A549 (cell line): ENCODE data around the gene OR4K15. TPM values are rescaled to one million over a fixed set of nuclear protein-coding genes. Genes with fewer than 3 reads are reported as not detected.

Experiments used
- ATAC-seq, 2 experiments: fragments of 200-7000 bp in 1 of 2; fragments of >200 bp in 1 of 2; cut with Nextera tagmentation in 1 of 2; cut with Tn5 transposase in 1 of 2; 3 replicates each; pipeline versions ENCODE4 v1.8.0 to v1.9.1; 2018 to 2020; ENCODE audit warnings: mild to moderate bottlenecking in 1 of 2, moderate library complexity in 1 of 2
- CTCF ChIA-PET: fragments of 300-600 bp; sonication (Branson Sonifier 250); formaldehyde crosslinking; extraction: SDS; loops from one replicate; lab custom pipeline; 2021; ENCODE audit warnings: antibody characterized with exemption, inconsistent platforms; lab: Yijun Ruan, JAX
- POLR2A ChIA-PET: fragments of 350-600 bp; formaldehyde crosslinking; extraction: SDS; loops from one replicate; lab custom pipeline; 2021; ENCODE audit warnings: antibody characterized with exemption, inconsistent platforms; lab: Yijun Ruan, JAX
- DNase-seq, 2 experiments: peaks; one replicate each; pipeline versions ENCODE4 v3.0.0 to v3.0.0-alpha.2; 2011 to 2016; ENCODE audit warnings: low read depth in 1 of 2, low spot score in 1 of 2
- FAIRE-seq: peaks from 2 replicates; lab custom pipeline; 2011; peaks lifted over from hg19 to GRCh38; lab: Jason Lieb, UNC
- H3K27ac ChIP-seq, 2 experiments: fragments of >200 bp; sonication (Bioruptor Twin); formaldehyde crosslinking; 3 replicates each; pipeline ENCODE4 v1.5.1; 2016 to 2017
- H3K4me1 ChIP-seq: fragments of >200 bp; sonication (Bioruptor Twin); formaldehyde crosslinking; 3 replicates; pipeline ENCODE4 v1.6.1; 2016
- H3K4me2 ChIP-seq: fragments of >200 bp; sonication (Bioruptor Twin); formaldehyde crosslinking; 3 replicates; pipeline ENCODE4 v1.6.1; 2016
- H3K4me3 ChIP-seq: fragments of >200 bp; sonication (Bioruptor Twin); formaldehyde crosslinking; 3 replicates; pipeline ENCODE4 v1.5.1; 2016
- H3K9me3 ChIP-seq: fragments of >200 bp; sonication (Bioruptor Twin); formaldehyde crosslinking; 3 replicates; pipeline ENCODE4 v1.6.1; 2016
- CBX8 ChIP-seq: fragments of 200-600 bp; sonication (generic); IDR thresholded peaks from 2 replicates; pipeline ENCODE4 v1.6.1; 2016
- CEBPB ChIP-seq, 2 experiments: fragments of >200 bp in 1 of 2; sonication (Bioruptor Twin) in 1 of 2; formaldehyde crosslinking in 1 of 2; IDR thresholded peaks; 2 replicates each; pipeline ENCODE4 v1.6.1; 2012 to 2016
- CHD2 ChIP-seq: fragments of 150-350 bp; IDR thresholded peaks from 2 replicates; pipeline ENCODE4 v1.6.1; 2014; ENCODE audit warnings: low read length; ENCODE audit not compliant: partially characterized antibody
- CHD4 ChIP-seq: fragments of 200-600 bp; sonication (generic); IDR thresholded peaks from 2 replicates; pipeline ENCODE4 v1.6.1; 2016; ENCODE audit warnings: antibody characterized with exemption, mild to moderate bottlenecking, borderline replicate concordance
- CTCF ChIP-seq: fragments of >200 bp; sonication (Bioruptor Twin); formaldehyde crosslinking; IDR thresholded peaks from 3 replicates; pipeline ENCODE4 v1.5.1; 2016
- ESRRA ChIP-seq: fragments of 150-350 bp; IDR thresholded peaks from 2 replicates; pipeline ENCODE4 v1.6.1; 2014; ENCODE audit warnings: mild to moderate bottlenecking, low read length, borderline replicate concordance
- FOSL2 ChIP-seq, 2 experiments: fragments of 450-650 bp in 1 of 2; fragments of >200 bp in 1 of 2; sonication (Bioruptor Twin) in 1 of 2; formaldehyde crosslinking; IDR thresholded peaks; 2 replicates each; pipeline versions ENCODE4 v1.5.0 to v1.6.1; 2016 to 2020; ENCODE audit warnings: mild to moderate bottlenecking in 1 of 2, moderate library complexity in 1 of 2
- HDAC2 ChIP-seq: fragments of 200-600 bp; sonication (generic); IDR thresholded peaks from 2 replicates; pipeline ENCODE4 v1.6.1; 2016
- HOXB13 ChIP-seq: fragments of 250-450 bp; sonication (Bioruptor Pico); IDR thresholded peaks from 2 replicates; pipeline ENCODE4 v1.5.0; 2020; ENCODE audit warnings: low read depth, mild to moderate bottlenecking, moderate library complexity
- JUNB ChIP-seq: fragments of >200 bp; sonication (Bioruptor Twin); formaldehyde crosslinking; IDR thresholded peaks from 2 replicates; pipeline ENCODE4 v1.6.1; 2016
- KDM1A ChIP-seq: fragments of 200-600 bp; sonication (generic); IDR thresholded peaks from 2 replicates; pipeline ENCODE4 v1.6.1; 2016; ENCODE audit warnings: low read depth, mild to moderate bottlenecking
- KDM5A ChIP-seq: fragments of 200-600 bp; sonication (generic); IDR thresholded peaks from 2 replicates; pipeline ENCODE4 v1.6.1; 2016; ENCODE audit warnings: antibody characterized with exemption, mild to moderate bottlenecking
- MAFK ChIP-seq: fragments of 450-650 bp; IDR thresholded peaks from 2 replicates; pipeline ENCODE4 v1.6.1; 2014; ENCODE audit not compliant: partially characterized antibody
- MAZ ChIP-seq: fragments of 150-350 bp; IDR thresholded peaks from 2 replicates; pipeline ENCODE4 v1.6.1; 2014; ENCODE audit warnings: antibody characterized with exemption, low read depth, low read length, borderline replicate concordance
- NFE2L2 ChIP-seq: fragments of 150-350 bp; conservative IDR thresholded peaks from 2 replicates; pipeline ENCODE4 v1.6.1; 2014; ENCODE audit warnings: low read length
- NPAS2 ChIP-seq: fragments of 250-450 bp; sonication (Bioruptor Pico); IDR thresholded peaks from 2 replicates; pipeline ENCODE4 v1.8.0; 2022; ENCODE audit warnings: mild to moderate bottlenecking, moderate library complexity, borderline replicate concordance
- POLR2A ChIP-seq: IDR thresholded peaks from 2 replicates; pipeline ENCODE4 v1.6.1; 2012; ENCODE audit warnings: mild to moderate bottlenecking, low read length
- RARB ChIP-seq: fragments of 250-450 bp; sonication (Bioruptor Pico); IDR thresholded peaks from 2 replicates; pipeline ENCODE4 v1.8.0; 2021; ENCODE audit warnings: mild to moderate bottlenecking, moderate library complexity
- TP53 ChIP-seq: fragments of 250-450 bp; sonication (Bioruptor Pico); IDR thresholded peaks from 2 replicates; pipeline ENCODE4 v1.5.0; 2021; ENCODE audit warnings: mild to moderate bottlenecking, moderate library complexity
- ZC3H11A ChIP-seq: fragments of 450-650 bp; IDR thresholded peaks from 2 replicates; pipeline ENCODE4 v1.6.1; 2014; ENCODE audit warnings: antibody characterized with exemption, mild to moderate bottlenecking
- ZNF302 ChIP-seq: fragments of 250-450 bp; sonication (Bioruptor Pico); IDR thresholded peaks from 2 replicates; pipeline ENCODE4 v1.9.0; 2021; ENCODE audit warnings: inconsistent platforms, mild to moderate bottlenecking, moderate library complexity
- WGBS: methylation state at CpG from one replicate; pipeline ENCODE4 v1.1.6; 2017; ENCODE audit errors: missing lambda C conversion rate; 5-methylcytosine and 5-hydroxymethylcytosine counted together
- polyA plus RNA-seq, 4 experiments: library from polyadenylated mRNA; depleted of rRNA in 3 of 4; stranded (reverse); fragments of >200 nt; fragmentation: RNase III in 1 of 4; extraction: RNeasy Plus Mini Kit Qiagen cat#74134 plus additional on column Dnase treatment in 1 of 4; gene quantifications; 2 replicates in 3 of 4; 3 replicates in 1 of 4; pipeline ENCODE4 v1.2.3, GENCODE V29; 2011 to 2017
- TF ChIP-seq, protein P1 (sequence below): fragments of >200 bp; sonication (Bioruptor Twin); formaldehyde crosslinking; IDR thresholded peaks from 2 replicates; pipeline ENCODE4 v1.6.1; 2016
- TF ChIP-seq, protein P2 (sequence below): fragments of 450-650 bp; IDR thresholded peaks from 2 replicates; pipeline ENCODE4 v1.6.1; 2014; ENCODE audit warnings: antibody characterized with exemption
- TF ChIP-seq, protein P3 (sequence below): fragments of 150-350 bp; IDR thresholded peaks from 2 replicates; pipeline ENCODE4 v1.6.1; 2014; ENCODE audit warnings: low read depth, mild to moderate bottlenecking, low read length
- TF ChIP-seq, protein P4 (sequence below): fragments of 250-450 bp; sonication (Bioruptor Pico); IDR thresholded peaks from 2 replicates; pipeline ENCODE4 v1.5.0; 2020; ENCODE audit warnings: low read depth, mild to moderate bottlenecking, moderate library complexity

OR4K15 gene
- polyA plus RNA-seq, 2 of the 4 experiments (the other 2 are of a cell fraction) = not detected

GRCh38 chr14:19941668-19942067 lies 33.7 kb upstream of the OR4K15 start:
- ATAC-seq = peak; percentile 27 to 50; a peak in 3 of 6 replicates
- WGBS = 37% methylated on average over 1 of the region's 1 CpG
- Histone ChIP-seq H3K4me3 (no peak overlapping the region), H3K4me1 (no peaks in the 10 kb centered on the region), H3K4me2 (no peak overlapping the region), H3K27ac (no peak overlapping the region), H3K9me3 (no peaks in the 10 kb centered on the region)
- peak; percentile 18 for FAIRE-seq
- no peak for DNase-seq
- ChIA-PET CTCF (interaction anchor here (1.7 kb wide), 1 partner anchor 8 kb away, joined by 4 read pairs; no protein-coding TSS in a partner anchor), POLR2A (no interaction called here)
- TF ChIP-seq RARB (CRISPR knock-in tag) = no peak
- TF ChIP-seq, protein P1, sequence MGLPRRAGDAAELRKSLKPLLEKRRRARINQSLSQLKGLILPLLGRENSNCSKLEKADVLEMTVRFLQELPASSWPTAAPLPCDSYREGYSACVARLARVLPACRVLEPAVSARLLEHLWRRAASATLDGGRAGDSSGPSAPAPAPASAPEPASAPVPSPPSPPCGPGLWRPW = no peak
- no peak for TF ChIP-seq CHD4
- TF ChIP-seq NFE2L2 = no peak
- TF ChIP-seq, protein P2, sequence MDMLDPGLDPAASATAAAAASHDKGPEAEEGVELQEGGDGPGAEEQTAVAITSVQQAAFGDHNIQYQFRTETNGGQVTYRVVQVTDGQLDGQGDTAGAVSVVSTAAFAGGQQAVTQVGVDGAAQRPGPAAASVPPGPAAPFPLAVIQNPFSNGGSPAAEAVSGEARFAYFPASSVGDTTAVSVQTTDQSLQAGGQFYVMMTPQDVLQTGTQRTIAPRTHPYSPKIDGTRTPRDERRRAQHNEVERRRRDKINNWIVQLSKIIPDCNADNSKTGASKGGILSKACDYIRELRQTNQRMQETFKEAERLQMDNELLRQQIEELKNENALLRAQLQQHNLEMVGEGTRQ = no peak
- no peak for TF ChIP-seq HDAC2
- no peak for TF ChIP-seq CHD2
- no peak for TF ChIP-seq FOSL2 (IDR thresholded peaks at IDR 0.05)
- no peak for TF ChIP-seq FOSL2 (CRISPR knock-in tag; IDR thresholded peaks at IDR 0.05)
- TF ChIP-seq KDM5A = no peak
- TF ChIP-seq ZC3H11A = no peak
- no peak for TF ChIP-seq TP53 (CRISPR knock-in tag)
- TF ChIP-seq, protein P3, sequence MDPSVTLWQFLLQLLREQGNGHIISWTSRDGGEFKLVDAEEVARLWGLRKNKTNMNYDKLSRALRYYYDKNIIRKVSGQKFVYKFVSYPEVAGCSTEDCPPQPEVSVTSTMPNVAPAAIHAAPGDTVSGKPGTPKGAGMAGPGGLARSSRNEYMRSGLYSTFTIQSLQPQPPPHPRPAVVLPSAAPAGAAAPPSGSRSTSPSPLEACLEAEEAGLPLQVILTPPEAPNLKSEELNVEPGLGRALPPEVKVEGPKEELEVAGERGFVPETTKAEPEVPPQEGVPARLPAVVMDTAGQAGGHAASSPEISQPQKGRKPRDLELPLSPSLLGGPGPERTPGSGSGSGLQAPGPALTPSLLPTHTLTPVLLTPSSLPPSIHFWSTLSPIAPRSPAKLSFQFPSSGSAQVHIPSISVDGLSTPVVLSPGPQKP = no peak
- no peak for TF ChIP-seq HOXB13 (CRISPR knock-in tag)

DNA sequence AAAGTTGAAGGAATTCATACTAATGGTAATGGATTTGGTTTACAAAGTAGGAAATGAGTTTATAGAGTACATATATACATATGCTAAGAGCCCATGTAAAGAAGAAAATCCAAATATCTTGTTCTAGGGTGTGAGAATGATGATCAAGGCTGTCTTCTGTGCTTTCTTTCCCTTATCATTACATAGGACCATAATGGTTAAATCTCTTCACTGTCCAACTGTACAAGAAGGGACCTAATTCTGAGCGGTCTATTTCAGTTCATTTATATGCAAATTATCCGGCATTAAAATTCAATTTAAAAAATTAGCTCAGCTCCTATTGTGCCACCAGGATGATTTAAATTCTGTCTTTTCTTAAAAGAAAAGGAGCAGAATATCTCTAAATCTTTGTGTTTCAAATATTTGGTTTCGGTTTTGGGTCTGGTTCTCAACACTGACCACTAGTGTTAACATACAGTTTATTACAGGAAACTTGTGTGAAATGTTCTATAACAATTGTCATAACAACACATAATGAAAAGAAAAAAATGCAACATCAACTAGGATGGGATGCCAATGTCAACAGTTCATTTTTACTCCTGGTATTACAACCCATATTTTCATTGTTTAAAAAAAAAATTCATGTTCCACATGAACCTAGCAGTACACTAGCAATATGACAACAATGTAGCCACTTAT lies 27.8 kb upstream of the OR4K15 start:
- WGBS = 23% methylated on average over 3 of the region's 3 CpGs
- CTCF ChIA-PET = interaction anchor here (0.6 to 0.8 kb wide), 2 partner anchors 12 to 29 kb away, joined by 3 read pairs; no protein-coding TSS in a partner anchor
- Histone ChIP-seq H3K4me3 (0 out of 3 replicates have a peak overlapping the region, but pooled peaks have one; percentile 28), H3K27ac (no peak overlapping the region), H3K9me3 (no peaks in the 10 kb centered on the region), H3K4me1 (no peaks in the 10 kb centered on the region), H3K4me2 (peak overlapping the region; percentile 46)
- TF ChIP-seq CBX8 (no peak), MAFK (no peak), CTCF (peak; percentile 39; the same call in 1 of the 3 replicates), CHD2 (no peak), JUNB (no peak), POLR2A (no peak), KDM5A (no peak), ESRRA (no peak)
- DNase-seq (no peak), ATAC-seq (peak; percentile 77 to 84), FAIRE-seq (peak; percentile 100)
- POLR2A ChIA-PET = no interaction called here

- 31% methylated on average over 2 of the region's 2 CpGs for WGBS
- Histone ChIP-seq H3K4me1 (no peaks in the 10 kb centered on the region), H3K4me3 (no peak overlapping the region), H3K4me2 (no peak overlapping the region), H3K27ac (no peak overlapping the region), H3K9me3 (no peaks in the 10 kb centered on the region)
- ChIA-PET POLR2A (no interaction called here), CTCF (interaction anchor here (1.6 kb wide), 1 partner anchor 12 kb away, joined by 3 read pairs; no protein-coding TSS in a partner anchor)
- FAIRE-seq (peak; percentile 95), ATAC-seq (no peak), DNase-seq (no peak)
- TF ChIP-seq CEBPB (IDR thresholded peaks at IDR 0.05) = no peak
- TF ChIP-seq FOSL2 (IDR thresholded peaks at IDR 0.05) = no peak
- TF ChIP-seq FOSL2 (CRISPR knock-in tag; IDR thresholded peaks at IDR 0.05) = no peak
- no peak for TF ChIP-seq MAZ
- no peak for TF ChIP-seq KDM5A
- TF ChIP-seq, protein P4, sequence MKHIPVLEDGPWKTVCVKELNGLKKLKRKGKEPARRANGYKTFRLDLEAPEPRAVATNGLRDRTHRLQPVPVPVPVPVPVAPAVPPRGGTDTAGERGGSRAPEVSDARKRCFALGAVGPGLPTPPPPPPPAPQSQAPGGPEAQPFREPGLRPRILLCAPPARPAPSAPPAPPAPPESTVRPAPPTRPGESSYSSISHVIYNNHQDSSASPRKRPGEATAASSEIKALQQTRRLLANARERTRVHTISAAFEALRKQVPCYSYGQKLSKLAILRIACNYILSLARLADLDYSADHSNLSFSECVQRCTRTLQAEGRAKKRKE (CRISPR knock-in tag) = no peak
- no peak for TF ChIP-seq ZC3H11A
- TF ChIP-seq, protein P2 = no peak
- no peak for TF ChIP-seq HDAC2
- TF ChIP-seq, protein P1 = no peak
- no peak for TF ChIP-seq HOXB13 (CRISPR knock-in tag)
- TF ChIP-seq KDM1A = no peak
- no peak for TF ChIP-seq ZNF302 (CRISPR knock-in tag)
- TF ChIP-seq CHD4 = no peak
- no peak for TF ChIP-seq NPAS2 (CRISPR knock-in tag)
These were observed 26.2 kb upstream of the OR4K15 start for GRCh38 chr14:19949218-19949617.
